ENCODE measurements around the gene WNT3A. TPM values are rescaled to one million over a fixed set of nuclear protein-coding genes. Genes with fewer than 3 reads are reported as not detected.
A peak's percentile ranks its signal among the peaks of the same experiment; 100 is the strongest.

The WNT3A gene
- total and polyA plus RNA-seq, 9 of the 15 experiments (the other 6 are each of a cell fraction or from before 2014, with no cell fraction given), result not detected

DNA sequence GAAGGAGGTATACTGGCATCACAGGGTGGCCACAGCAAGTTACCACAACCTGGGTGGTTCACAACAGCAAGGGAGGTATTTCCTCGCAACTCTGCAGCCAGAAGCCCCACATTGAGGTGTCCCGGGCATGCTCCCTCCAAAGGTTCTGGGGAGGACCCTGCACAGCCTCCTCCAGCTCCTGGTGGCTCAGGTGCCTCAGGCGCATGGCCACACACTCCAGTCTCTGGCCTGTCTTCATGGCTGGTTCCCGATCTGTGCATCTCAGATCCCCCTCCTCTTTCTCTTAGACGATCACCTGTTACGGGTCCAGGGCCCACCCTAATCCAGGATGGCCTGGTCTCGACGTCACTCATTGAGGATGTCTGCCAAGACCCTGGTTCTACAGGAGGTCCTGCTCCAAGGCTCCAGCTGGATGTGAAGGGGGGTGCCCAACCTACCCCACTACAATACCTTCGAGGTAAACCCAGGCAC is 69.0 kb downstream of the WNT3A start:
- ATAC-seq (no peak), DNase-seq (ENCODE audit: extremely low read depth in 1 of 4, low spot score in 3 of 4) (no peak), FAIRE-seq (no peak)
- Histone ChIP-seq H3K9me3 (replicated peaks; ENCODE audit: control insufficient read depth, insufficient read depth, low read depth, low read length) (no peaks in the 10 kb centered on the region), H3K4me2 (ENCODE audit: insufficient read depth, low read length) (no peak overlapping the region), H3K9me1 (ENCODE audit: control insufficient read depth, insufficient read depth, low read length) (no peaks in the 10 kb centered on the region), H3K27ac (ENCODE audit: extremely low read depth, low read depth, low read length) (no peak overlapping the region), H3K4me1 (replicated peaks in 1 of 2; ENCODE audit: control insufficient read depth in 2 of 2, insufficient read depth in 2 of 2, low read length in 2 of 2) (peaks cover 0 to 36% of the 10 kb centered on the region in 2 experiments; a peak in 2 of 5 replicates), H3K79me2 (ENCODE audit: control insufficient read depth, insufficient read depth, low read length) (peaks cover 4% of the 10 kb centered on the region; the same call in 2 of the 3 replicates), H3K27me3 (ENCODE audit: control insufficient read depth in 2 of 2, insufficient read depth in 2 of 2, low read length in 2 of 2) (peaks cover 0 to 24% of the 10 kb centered on the region in 2 experiments; a peak in 3 of 5 replicates), H4K20me1 (replicated peaks; ENCODE audit: control insufficient read depth, insufficient read depth, low read length) (peaks cover 38% of the 10 kb centered on the region), H3K36me3 (ENCODE audit: control insufficient read depth, insufficient read depth, low read length) (no peaks in the 10 kb centered on the region; the same call in 2 of the 3 replicates), H2AFZ (ENCODE audit: low read depth, low read length) (no peak overlapping the region), H3K4me3 (no peak overlapping the region), H3K9ac (ENCODE audit: insufficient read depth in 1 of 2, low read depth in 2 of 2, low read length in 2 of 2) (no peak overlapping the region)
- WGBS (ENCODE audit: insufficient coverage, low coverage, missing lambda C conversion rate), result 9% methylated on average over 9 of the region's 9 CpGs
- in situ Hi-C loops (cut with MboI), result no loop called here
- intact Hi-C loops (cut with micrococcal nuclease), result loop anchor here (5.0 kb wide), 1 partner anchor 314 kb away; no protein-coding TSS in a partner anchor
- ChIA-PET POLR2A (interaction anchor here (1.3 kb wide), 1 partner anchor 9 kb away, joined by 4 read pairs; no protein-coding TSS in a partner anchor), CTCF (ENCODE audit: low intra/inter-chr PET ratio) (no interaction called here)
- no TSS peak for BruUV-seq (replicated peaks)
- no peak for TF ChIP-seq ZNF644 (tag; IDR thresholded peaks at IDR 0.05; ENCODE audit: low read depth)
- no peak for TF ChIP-seq CHD2 (IDR thresholded peaks at IDR 0.05; ENCODE audit: low read depth, low read length)
- peak; percentile 19; the same call in 1 of the 2 replicates for TF ChIP-seq POLR2G (IDR thresholded peaks at IDR 0.05; ENCODE audit: low read depth, low read length)

- DNase-seq (ENCODE audit: extremely low read depth in 1 of 4, low spot score in 3 of 4) (no peak), FAIRE-seq (no peak), ATAC-seq (no peak)
- H3K27me3 ChIP-seq (ENCODE audit: control insufficient read depth in 2 of 2, insufficient read depth in 2 of 2, low read length in 2 of 2), result peaks cover 0 to 24% of the 10 kb centered on the region in 2 experiments; a peak in 3 of 5 replicates
- ChIA-PET POLR2A (interaction anchor here (0.7 to 1.8 kb wide), 6 partner anchors 10 to 71 kb away, joined by 3 to 6 read pairs (median 4); no protein-coding TSS in a partner anchor), CTCF (ENCODE audit: low intra/inter-chr PET ratio) (no interaction called here)
- TF ChIP-seq POLR2G (IDR thresholded peaks at IDR 0.05; ENCODE audit: low read depth, low read length) (peak; percentile 55), ZNF280B (CRISPR knock-in tag; IDR thresholded peaks at IDR 0.05) (no peak)
- intact Hi-C loops (cut with micrococcal nuclease) (loop anchor here (5.0 kb wide), 1 partner anchor 315 kb away; no protein-coding TSS in a partner anchor), in situ Hi-C loops (cut with MboI) (no loop called here)
- H4K20me1 ChIP-seq (replicated peaks; ENCODE audit: control insufficient read depth, insufficient read depth, low read length), result peaks cover 38% of the 10 kb centered on the region
- H3K4me2 ChIP-seq (ENCODE audit: insufficient read depth, low read length), result no peak overlapping the region
- H3K9me3 ChIP-seq (replicated peaks; ENCODE audit: control insufficient read depth, insufficient read depth, low read depth, low read length), result no peaks in the 10 kb centered on the region
- BruUV-seq (replicated peaks), result no TSS peak
- no peaks in the 10 kb centered on the region for H3K9me1 ChIP-seq (ENCODE audit: control insufficient read depth, insufficient read depth, low read length)
- H3K9ac ChIP-seq (ENCODE audit: insufficient read depth in 1 of 2, low read depth in 2 of 2, low read length in 2 of 2), result 0 out of 4 replicates have a peak overlapping the region, but pooled peaks of 1 of the 2 experiments have one; percentile 0
- H2AFZ ChIP-seq (ENCODE audit: low read depth, low read length), result no peak overlapping the region
- H3K4me3 ChIP-seq, result no peak overlapping the region
- H3K79me2 ChIP-seq (ENCODE audit: control insufficient read depth, insufficient read depth, low read length), result peaks cover 14% of the 10 kb centered on the region
- 9% methylated on average over 9 of the region's 9 CpGs for WGBS (ENCODE audit: insufficient coverage, low coverage, missing lambda C conversion rate)
- H3K4me1 ChIP-seq (replicated peaks in 1 of 2; ENCODE audit: control insufficient read depth in 2 of 2, insufficient read depth in 2 of 2, low read length in 2 of 2), result peaks cover 4 to 46% of the 10 kb centered on the region in 2 experiments; a peak in 3 of 5 replicates
- H3K27ac ChIP-seq (ENCODE audit: extremely low read depth, low read depth, low read length), result no peak overlapping the region
- H3K36me3 ChIP-seq (ENCODE audit: control insufficient read depth, insufficient read depth, low read length), result no peaks in the 10 kb centered on the region; the same call in 2 of the 3 replicates
These were observed 70.1 kb downstream of the WNT3A start for GRCh38 chr1:228076796-228077430.
